Measurements from ENCODE around the gene AKT1.
"Not testable (repeated sequence)": the region's sequence is repeated elsewhere in the genome, so short reads cannot be mapped to it uniquely, and the experiment has no call there.

AKT1 gene

DNA sequence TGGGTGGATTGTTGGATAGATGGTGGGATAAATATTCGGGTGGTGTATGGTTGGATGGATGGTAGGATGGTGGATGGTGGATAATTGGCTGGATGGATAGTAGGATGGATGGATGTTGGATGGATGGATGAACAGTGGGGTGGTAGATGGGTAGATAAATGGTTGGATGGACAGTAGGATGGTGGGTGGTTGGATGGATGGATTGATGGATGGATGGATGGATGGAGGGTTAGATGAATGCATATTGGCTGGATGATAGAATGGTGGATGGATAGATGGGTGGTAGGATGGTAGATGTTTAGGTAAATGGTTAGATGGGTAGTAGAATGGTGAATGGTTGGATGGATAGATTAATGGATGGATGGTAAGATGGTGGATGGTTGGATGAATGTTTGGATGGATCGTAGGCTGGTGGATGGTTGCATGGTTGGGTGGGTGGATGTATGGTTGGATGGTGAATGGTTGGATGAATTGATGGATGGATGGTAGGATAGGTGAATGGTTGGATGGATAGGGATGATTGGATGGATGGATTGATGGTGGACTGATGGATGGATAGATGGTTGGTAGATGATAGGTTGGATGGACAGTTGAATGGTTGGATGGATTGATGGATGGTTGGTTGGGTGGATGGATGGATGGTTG is 28.9 kb upstream of the AKT1 start:
- Mint-ChIP-seq H3K36me3 (no peaks in the 10 kb centered on the region), H3K4me1 (peaks cover 18% of the 10 kb centered on the region), H3K27me3 (peaks cover 17% of the 10 kb centered on the region), H3K27ac (no peak overlapping the region), H3K9me3 (peaks cover 6% of the 10 kb centered on the region), H3K4me3 (peak overlapping the region; percentile 37)
- DNase-seq (ENCODE audit: low spot score in 2 of 2) (no peak), ATAC-seq (ENCODE audit: low read depth) (no peak)

DNA sequence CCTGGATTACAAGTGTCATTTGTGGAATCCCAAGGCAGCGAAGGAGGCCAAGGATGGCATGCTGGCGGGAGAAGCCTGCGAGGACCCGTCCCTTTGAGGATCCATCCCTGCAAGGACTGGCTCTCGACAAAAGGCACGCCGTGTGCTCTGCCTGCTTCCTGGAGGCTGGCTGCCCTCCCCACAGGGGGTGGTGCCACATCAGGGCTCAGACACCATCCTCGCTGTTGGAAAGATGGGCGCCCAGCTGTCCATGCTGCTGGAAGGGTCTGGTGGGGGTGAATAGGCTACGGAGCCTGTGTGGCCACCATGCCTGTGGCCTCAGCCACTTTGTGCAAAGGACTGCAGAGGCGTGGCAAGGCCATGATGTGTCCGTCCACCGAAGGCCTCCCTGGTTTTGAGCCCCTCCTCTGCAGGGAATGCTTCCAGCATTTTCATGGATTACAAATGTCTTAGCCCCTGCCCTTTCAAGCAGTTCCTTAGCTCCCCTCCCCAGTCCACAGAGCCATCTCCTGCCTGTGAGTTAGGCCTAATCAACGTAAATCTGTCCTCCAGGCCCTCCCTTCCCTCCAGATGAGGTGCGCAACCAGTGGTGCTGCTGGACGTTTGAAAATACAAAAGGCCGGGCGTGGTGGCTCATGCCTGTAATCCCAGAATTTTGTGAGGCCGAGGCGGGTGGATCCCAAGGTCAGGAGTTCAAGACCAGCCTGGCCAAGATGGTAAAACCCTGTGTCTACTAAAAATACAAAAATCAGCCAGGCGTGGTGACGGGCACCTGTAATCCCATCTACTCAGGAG is 27.5 kb upstream of the AKT1 start:
- Mint-ChIP-seq H3K27me3 (peaks cover 17% of the 10 kb centered on the region), H3K36me3 (no peaks in the 10 kb centered on the region), H3K27ac (no peak overlapping the region), H3K4me1 (peaks cover 18% of the 10 kb centered on the region), H3K4me3 (no peak overlapping the region), H3K9me3 (peaks cover 6% of the 10 kb centered on the region)
- ATAC-seq (ENCODE audit: low read depth), result no peak
- DNase-seq (ENCODE audit: low spot score in 2 of 2), result no peak

DNA sequence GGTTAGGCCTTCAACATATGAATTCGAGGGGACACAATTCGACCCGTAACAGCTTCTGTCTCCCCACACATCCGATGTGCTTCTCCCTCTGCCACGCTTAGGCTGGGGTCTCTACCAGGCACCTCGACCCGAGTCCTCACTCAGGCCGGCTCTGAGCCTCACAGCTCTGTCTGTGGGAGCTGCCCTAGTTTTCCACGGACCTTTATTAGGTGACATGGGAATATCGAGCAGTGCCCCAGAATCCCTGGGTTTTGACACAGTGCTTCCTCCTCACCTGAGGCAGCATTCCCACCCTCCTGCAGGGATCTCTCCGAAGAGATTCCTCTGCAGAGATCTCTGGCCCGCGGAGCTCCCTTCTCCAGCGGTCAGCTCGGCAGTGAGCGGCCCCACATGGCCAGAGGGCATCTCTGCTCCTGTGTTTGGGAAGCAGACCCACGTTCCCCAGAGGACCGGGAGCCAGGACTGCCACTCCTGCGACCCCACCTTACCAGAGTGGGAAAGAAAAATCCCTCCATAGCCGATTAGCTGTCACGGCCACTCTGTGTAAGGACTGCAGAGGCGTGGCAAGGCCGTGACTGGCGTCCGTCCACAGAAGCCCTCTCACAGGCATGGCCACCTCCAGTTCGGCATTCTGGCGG is 26.5 kb upstream of the AKT1 start:
- peaks cover 16% of the 10 kb centered on the region for H3K27me3 Mint-ChIP-seq
- H3K27ac Mint-ChIP-seq, result no peak overlapping the region
- H3K4me3 Mint-ChIP-seq, result no peak overlapping the region
- DNase-seq (ENCODE audit: low spot score in 2 of 2) (no peak), ATAC-seq (ENCODE audit: low read depth) (no peak)
- peaks cover 6% of the 10 kb centered on the region for H3K9me3 Mint-ChIP-seq
- H3K4me1 Mint-ChIP-seq, result peaks cover 15% of the 10 kb centered on the region
- no peaks in the 10 kb centered on the region for H3K36me3 Mint-ChIP-seq

DNA sequence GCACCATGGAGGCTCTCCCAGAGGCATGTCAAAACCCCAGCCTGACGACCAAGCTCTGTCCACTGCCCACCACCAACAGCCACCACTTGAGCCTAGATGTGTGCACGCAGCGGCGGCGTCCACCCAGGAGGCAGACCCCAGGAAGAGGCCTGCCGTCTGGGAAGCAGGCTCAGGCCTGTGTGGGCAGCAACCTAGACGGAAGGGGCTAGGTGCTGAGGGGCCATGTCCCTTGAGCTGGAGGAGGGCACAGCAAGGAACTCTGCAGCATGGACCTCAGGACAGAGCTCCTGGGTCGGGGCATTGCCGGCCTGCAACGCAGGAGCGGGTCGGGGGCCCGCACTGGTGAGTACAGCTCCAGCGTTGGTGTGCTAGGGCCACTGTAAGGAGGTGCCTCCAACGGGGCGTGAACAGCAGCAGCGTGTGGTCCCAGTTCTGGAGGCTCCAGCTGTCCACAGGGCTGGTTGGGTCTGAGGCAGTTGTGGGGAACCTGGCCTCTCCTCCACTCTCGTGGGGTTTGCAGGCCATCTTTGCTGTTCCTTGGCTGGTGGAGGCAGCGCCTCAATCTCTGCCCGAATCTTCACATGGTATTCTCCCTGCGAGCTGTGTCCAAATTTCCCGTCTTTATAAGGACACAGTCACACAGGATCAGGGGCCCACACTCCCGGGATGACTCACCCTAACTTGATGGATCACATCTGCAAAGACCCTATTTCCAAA is 25.8 kb upstream of the AKT1 start:
- peaks cover 6% of the 10 kb centered on the region for H3K9me3 Mint-ChIP-seq
- no peak overlapping the region for H3K4me3 Mint-ChIP-seq
- peaks cover 18% of the 10 kb centered on the region for H3K4me1 Mint-ChIP-seq
- H3K27me3 Mint-ChIP-seq, result peaks cover 13% of the 10 kb centered on the region
- no peak for DNase-seq (ENCODE audit: low spot score in 2 of 2)
- no peak for ATAC-seq (ENCODE audit: low read depth)
- no peak overlapping the region for H3K27ac Mint-ChIP-seq
- no peaks in the 10 kb centered on the region for H3K36me3 Mint-ChIP-seq

DNA sequence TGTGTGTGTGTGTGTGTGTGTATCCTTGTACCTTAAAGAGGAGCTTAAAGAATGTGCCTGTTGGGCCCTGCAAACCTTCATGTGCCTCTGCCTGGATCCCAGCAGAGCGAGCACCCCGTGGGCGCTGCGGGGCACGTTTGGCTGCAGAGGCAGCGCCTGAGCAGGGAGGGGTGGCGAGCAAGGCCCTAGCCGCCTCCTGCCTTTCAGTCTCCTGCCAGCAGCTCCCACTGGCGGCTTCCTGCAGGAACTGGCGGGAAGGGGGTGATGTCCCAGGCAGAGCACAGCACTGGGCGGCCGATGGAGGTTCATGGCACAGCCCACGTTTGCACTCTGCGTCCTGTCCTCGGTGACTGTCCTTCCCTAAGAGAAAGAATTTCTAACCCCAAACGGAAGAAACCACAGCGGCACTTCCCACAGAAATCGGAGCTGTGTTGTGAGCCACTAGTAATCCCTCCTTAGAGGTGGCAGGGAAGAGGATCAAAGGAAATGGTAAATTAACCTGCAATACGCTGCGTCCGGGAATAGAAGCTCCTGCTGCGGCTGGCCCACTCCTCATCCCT is 25.2 kb upstream of the AKT1 start:
- ATAC-seq (ENCODE audit: low read depth) (no peak), DNase-seq (ENCODE audit: low spot score in 2 of 2) (no peak)
- peaks cover 17% of the 10 kb centered on the region for H3K4me1 Mint-ChIP-seq
- H3K27ac Mint-ChIP-seq, result no peak overlapping the region
- H3K27me3 Mint-ChIP-seq, result peaks cover 12% of the 10 kb centered on the region
- H3K4me3 Mint-ChIP-seq, result no peak overlapping the region
- H3K9me3 Mint-ChIP-seq, result peaks cover 6% of the 10 kb centered on the region
- H3K36me3 Mint-ChIP-seq, result no peaks in the 10 kb centered on the region

DNA sequence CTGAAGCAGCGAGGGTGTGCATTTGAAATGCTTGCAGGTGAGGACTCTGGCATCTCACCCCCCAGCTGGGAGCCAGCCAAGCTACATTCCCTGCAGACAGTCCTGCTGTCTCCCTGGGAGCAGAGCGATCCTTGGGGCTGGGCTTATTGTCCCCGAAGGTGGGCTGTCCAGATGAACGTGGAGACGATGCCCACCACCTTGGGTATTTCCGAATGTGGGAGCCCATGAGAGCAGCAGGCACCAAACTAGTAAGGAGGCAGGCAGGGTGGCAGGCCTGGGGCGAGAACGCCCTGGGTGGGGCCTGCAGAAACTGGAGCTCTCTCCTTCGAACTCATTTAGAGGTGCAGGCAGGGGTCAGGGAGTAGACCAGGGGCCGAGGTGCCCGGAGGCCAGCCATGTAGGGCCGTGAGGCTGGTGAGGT is 23.8 kb upstream of the AKT1 start:
- DNase-seq (ENCODE audit: low spot score in 2 of 2) (no peak), ATAC-seq (ENCODE audit: low read depth) (no peak)
- Mint-ChIP-seq H3K4me1 (peaks cover 12% of the 10 kb centered on the region), H3K27ac (no peak overlapping the region), H3K27me3 (peaks cover 3% of the 10 kb centered on the region), H3K4me3 (no peak overlapping the region), H3K36me3 (no peaks in the 10 kb centered on the region), H3K9me3 (peaks cover 1% of the 10 kb centered on the region)

DNA sequence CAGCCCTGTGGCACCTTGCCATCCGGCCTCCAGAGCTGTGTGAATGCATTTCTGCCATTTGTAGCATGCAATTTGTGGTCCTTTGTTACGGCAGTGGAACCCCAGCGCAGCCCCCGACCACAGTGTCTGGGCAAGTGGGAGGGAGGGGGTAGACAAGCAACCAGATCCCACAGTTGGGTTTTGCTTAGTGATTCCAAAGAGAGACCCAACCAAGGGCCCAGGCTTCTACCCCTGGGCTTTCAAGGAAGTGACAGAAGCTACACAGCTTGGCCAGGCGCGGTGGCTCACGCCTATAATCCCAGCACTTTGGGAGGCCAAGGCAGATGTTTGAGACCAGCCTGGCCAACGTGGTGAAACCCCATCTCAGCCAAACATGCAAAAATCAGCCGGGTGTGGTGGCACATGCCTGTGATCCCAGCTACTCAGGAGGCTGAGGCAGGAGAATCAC is 23.2 kb upstream of the AKT1 start:
- Mint-ChIP-seq H3K36me3 (no peaks in the 10 kb centered on the region), H3K27me3 (peaks cover under 1% of the 10 kb centered on the region), H3K27ac (no peak overlapping the region), H3K4me3 (no peak overlapping the region), H3K9me3 (no peaks in the 10 kb centered on the region), H3K4me1 (peaks cover 14% of the 10 kb centered on the region)
- ATAC-seq (ENCODE audit: low read depth) (no peak), DNase-seq (ENCODE audit: low spot score in 2 of 2) (no peak)

DNA sequence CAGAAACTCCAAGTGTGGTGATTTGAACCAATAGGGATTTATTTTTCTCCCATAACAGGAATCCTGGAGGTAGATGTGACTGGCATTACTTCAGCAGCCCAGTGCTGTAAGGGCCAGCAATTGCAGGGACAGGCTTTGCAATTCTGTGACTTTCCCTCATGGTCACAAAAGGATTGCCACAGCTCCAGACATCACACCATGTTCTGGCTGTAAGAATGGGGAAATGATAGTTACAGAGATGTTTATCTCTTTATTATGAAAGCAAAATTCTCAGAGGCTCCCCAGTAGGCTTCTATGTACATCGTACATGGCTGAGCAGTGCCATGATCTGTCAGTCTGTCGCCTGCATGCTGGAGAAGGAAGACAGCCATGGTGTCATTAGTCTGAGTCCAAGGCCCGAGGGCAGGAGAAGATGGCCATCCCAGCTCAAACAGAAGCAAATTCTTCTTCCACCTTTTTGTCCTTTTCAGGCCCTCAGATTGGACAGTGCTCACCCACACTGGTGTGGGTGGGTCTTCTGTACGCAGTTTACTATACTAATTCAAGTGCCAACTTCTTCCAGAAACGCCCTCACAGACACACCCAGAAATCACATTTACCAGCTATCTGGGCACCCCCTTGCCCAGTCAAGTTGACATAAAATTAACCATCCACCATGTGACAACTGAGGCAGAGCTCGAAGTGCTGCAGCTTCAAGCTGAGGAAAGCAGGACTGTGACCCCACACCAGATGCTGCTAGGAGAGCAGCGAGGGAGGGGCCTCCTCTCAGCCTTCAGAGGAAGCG is 22.6 kb upstream of the AKT1 start:
- ATAC-seq (ENCODE audit: low read depth), result no peak

DNA sequence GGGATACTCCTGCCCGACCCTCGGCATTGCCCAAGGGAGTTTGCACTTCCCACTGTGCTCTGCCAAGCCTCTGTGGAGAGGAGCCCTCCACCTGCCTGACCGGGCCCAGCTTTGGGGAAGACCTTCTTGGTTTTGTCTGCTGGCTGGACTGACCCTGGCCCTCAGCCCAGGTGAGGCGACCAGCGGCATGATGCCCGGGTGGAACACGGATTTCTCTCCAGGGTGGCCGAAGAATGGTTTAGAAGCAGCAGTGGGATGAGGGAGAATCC is 21.0 kb upstream of the AKT1 start:
- Mint-ChIP-seq H3K27ac (peak overlapping the region; percentile 95), H3K36me3 (no peaks in the 10 kb centered on the region), H3K4me1 (peaks cover 19% of the 10 kb centered on the region), H3K9me3 (no peaks in the 10 kb centered on the region), H3K4me3 (peak overlapping the region; percentile 94), H3K27me3 (no peaks in the 10 kb centered on the region)
- no peak for ATAC-seq (ENCODE audit: low read depth)
- no peak for DNase-seq (ENCODE audit: low spot score in 2 of 2)

More for the DNA sequence above, 22.6 kb upstream of the AKT1 start:
- Mint-ChIP-seq H3K9me3 (no peaks in the 10 kb centered on the region), H3K36me3 (no peaks in the 10 kb centered on the region), H3K4me1 (peaks cover 19% of the 10 kb centered on the region), H3K27ac (peak overlapping the region; percentile 31), H3K4me3 (no peak overlapping the region), H3K27me3 (no peaks in the 10 kb centered on the region)
- DNase-seq (ENCODE audit: low spot score in 2 of 2), result no peak

DNA sequence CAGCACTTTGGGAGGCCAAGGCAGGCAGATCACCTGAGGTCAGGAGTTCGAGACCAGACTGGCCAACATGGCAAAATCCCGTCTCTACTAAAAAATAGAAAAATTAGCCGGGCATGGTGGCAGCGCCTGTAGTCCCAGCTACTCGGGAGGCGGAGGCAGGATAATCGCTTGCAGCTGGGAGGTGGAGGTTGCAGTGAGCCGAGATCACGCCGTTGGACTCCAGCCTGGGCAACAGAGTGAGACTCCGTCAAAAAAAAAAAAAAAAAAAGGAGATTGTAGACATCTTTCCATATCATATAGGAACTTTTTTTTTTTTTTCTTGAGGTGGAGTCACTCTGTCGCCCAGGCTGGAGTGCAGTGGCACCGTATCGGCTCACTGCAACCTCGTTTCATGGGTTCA is 19.2 kb upstream of the AKT1 start:
- peak overlapping the region; percentile 95 for H3K27ac Mint-ChIP-seq
- H3K36me3 Mint-ChIP-seq; H3K9me3 Mint-ChIP-seq; DNase-seq (ENCODE audit: low spot score in 2 of 2); H3K27me3 Mint-ChIP-seq; ATAC-seq (ENCODE audit: low read depth): not testable (repeated sequence)
- H3K4me1 Mint-ChIP-seq, result peaks cover 19% of the 10 kb centered on the region
- peak overlapping the region; percentile 94 for H3K4me3 Mint-ChIP-seq

DNA sequence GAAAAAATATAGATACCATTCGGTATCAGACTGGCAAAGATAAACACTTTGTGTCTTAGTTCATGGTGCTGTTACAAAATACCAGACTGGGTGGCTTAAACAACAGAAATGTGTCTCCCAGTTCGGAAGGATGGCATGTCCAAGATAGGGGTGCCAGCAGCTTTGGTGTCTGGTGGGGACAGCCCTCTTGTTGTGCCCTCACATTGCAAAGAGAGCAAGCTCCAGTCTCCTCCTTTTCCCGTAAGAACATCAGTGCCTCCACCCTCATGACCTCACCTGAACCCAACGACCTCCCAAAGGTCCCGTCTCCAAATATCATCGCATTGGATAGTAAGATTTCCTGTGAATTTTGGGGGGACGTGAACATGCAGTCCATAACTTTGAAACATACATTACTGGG is 17.7 kb upstream of the AKT1 start:
- ATAC-seq (ENCODE audit: low read depth) (no peak), DNase-seq (ENCODE audit: low spot score in 2 of 2) (no peak)
- peaks cover 19% of the 10 kb centered on the region for H3K4me1 Mint-ChIP-seq
- peak overlapping the region; percentile 16 for H3K27ac Mint-ChIP-seq
- H3K36me3 Mint-ChIP-seq, result no peaks in the 10 kb centered on the region
- H3K4me3 Mint-ChIP-seq, result no peak overlapping the region
- H3K27me3 Mint-ChIP-seq, result no peaks in the 10 kb centered on the region
- H3K9me3 Mint-ChIP-seq, result no peaks in the 10 kb centered on the region

DNA sequence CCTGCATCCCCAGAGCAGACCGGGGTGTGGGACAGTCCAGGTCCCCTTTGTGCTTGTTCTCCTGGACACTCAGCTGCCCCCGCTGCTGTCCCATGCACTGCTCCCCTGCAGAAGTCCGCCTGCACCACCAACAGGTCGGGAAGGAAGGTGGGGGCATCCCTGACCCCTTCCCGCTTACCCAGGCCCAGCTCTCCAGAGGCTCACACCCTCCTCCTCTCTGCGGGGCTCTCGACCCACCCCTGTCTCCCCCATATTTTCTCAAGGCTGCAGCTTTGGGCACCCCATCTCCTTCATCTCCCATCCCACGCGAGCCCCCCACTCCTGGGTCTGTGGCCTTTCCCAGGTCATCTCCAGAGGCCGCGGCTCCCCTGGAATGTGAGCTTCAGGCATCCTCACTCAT is 14.8 kb upstream of the AKT1 start:
- H3K27ac Mint-ChIP-seq, result no peak overlapping the region
- peaks cover 17% of the 10 kb centered on the region for H3K4me1 Mint-ChIP-seq
- no peak overlapping the region for H3K4me3 Mint-ChIP-seq
- no peaks in the 10 kb centered on the region for H3K9me3 Mint-ChIP-seq
- DNase-seq (ENCODE audit: low spot score in 2 of 2), result no peak
- ATAC-seq (ENCODE audit: low read depth), result no peak
- no peaks in the 10 kb centered on the region for H3K27me3 Mint-ChIP-seq
- H3K36me3 Mint-ChIP-seq, result no peaks in the 10 kb centered on the region

DNA sequence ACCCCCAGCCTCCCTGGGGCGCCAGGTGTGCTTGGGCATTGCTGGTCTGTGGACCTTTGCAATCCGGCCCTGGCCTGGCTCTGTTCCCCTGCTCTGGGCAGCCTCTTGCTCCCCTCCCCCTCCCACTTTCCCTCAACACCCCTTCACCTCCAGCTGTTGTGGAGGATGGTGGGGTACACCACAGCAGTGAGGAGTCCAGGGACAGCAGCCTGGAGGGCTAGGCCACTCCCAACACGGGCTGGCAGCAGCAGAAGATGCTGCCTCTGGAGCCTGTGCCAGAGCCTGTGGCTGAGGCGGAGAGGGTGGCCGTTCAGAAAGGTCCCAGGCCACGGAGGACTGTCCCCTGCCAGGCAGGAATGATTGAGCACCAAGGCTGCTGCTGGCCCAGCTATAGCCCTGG is 12.9 kb upstream of the AKT1 start:
- Mint-ChIP-seq H3K4me1 (peaks cover 12% of the 10 kb centered on the region), H3K36me3 (no peaks in the 10 kb centered on the region)

More for the DNA sequence above, 12.9 kb upstream of the AKT1 start:
- Mint-ChIP-seq H3K27ac (no peak overlapping the region), H3K27me3 (no peaks in the 10 kb centered on the region), H3K4me3 (no peak overlapping the region), H3K9me3 (no peaks in the 10 kb centered on the region)
- DNase-seq (ENCODE audit: low spot score in 2 of 2) (no peak), ATAC-seq (ENCODE audit: low read depth) (no peak)
